PFSK-1 (cell line): ENCODE measurements around the gene MCHR1.
A peak's percentile ranks its signal among the peaks of the same experiment; 100 is the strongest.

Experiments
- POLR2AphosphoS5 ChIP-seq: IDR thresholded peaks from 2 replicates; pipeline ENCODE4 v1.6.1; 2012; ENCODE audit warnings: low read depth, mild to moderate bottlenecking, control low read depth, low read length, moderate library complexity
- REST ChIP-seq, 2 experiments: IDR thresholded peaks; 2 replicates each; pipeline versions ENCODE4 v1.6.1 to v1.8.0; 2011 to 2012; ENCODE audit warnings: low read depth in 2 of 2, low read length in 2 of 2, control low read depth in 1 of 2, inconsistent platforms in 1 of 2, mild to moderate bottlenecking in 1 of 2, moderate library complexity in 1 of 2; ENCODE audit not compliant: insufficient read depth in 1 of 2
- SIN3A ChIP-seq: IDR thresholded peaks from 2 replicates; pipeline ENCODE4 v1.6.1; 2012; ENCODE audit warnings: mild to moderate bottlenecking, low read length, moderate library complexity, borderline replicate concordance; ENCODE audit not compliant: insufficient read depth
- TAF1 ChIP-seq: IDR thresholded peaks from 2 replicates; pipeline ENCODE4 v1.6.1; 2012; ENCODE audit warnings: low read length, control low read depth, borderline replicate concordance; ENCODE audit not compliant: insufficient read depth

- TF ChIP-seq REST (IDR thresholded peaks at IDR 0.05; ENCODE audit: insufficient read depth in 1 of 2, low read depth in 2 of 2, low read length in 2 of 2) (no peak), POLR2AphosphoS5 (peak; percentile 95), TAF1 (peak; percentile 75), SIN3A (0 out of 2 replicates have a peak, but pooled peaks have one; percentile 46)
Observed at GRCh38 chr22:40651563-40652501, 27.5 kb upstream of the MCHR1 start.
